ENCODE measurements around the gene ZNF639. TPM values are rescaled to one million over a fixed set of nuclear protein-coding genes. Genes with fewer than 3 reads are reported as not detected.

The ZNF639 gene, protein sequence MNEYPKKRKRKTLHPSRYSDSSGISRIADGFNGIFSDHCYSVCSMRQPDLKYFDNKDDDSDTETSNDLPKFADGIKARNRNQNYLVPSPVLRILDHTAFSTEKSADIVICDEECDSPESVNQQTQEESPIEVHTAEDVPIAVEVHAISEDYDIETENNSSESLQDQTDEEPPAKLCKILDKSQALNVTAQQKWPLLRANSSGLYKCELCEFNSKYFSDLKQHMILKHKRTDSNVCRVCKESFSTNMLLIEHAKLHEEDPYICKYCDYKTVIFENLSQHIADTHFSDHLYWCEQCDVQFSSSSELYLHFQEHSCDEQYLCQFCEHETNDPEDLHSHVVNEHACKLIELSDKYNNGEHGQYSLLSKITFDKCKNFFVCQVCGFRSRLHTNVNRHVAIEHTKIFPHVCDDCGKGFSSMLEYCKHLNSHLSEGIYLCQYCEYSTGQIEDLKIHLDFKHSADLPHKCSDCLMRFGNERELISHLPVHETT
- 14.8 to 23.7 TPM (median 21.1 TPM) in 5 replicates for total RNA-seq (2022; extraction: Qiagen RNA extraction; ENCODE audit: low read depth)

DNA sequence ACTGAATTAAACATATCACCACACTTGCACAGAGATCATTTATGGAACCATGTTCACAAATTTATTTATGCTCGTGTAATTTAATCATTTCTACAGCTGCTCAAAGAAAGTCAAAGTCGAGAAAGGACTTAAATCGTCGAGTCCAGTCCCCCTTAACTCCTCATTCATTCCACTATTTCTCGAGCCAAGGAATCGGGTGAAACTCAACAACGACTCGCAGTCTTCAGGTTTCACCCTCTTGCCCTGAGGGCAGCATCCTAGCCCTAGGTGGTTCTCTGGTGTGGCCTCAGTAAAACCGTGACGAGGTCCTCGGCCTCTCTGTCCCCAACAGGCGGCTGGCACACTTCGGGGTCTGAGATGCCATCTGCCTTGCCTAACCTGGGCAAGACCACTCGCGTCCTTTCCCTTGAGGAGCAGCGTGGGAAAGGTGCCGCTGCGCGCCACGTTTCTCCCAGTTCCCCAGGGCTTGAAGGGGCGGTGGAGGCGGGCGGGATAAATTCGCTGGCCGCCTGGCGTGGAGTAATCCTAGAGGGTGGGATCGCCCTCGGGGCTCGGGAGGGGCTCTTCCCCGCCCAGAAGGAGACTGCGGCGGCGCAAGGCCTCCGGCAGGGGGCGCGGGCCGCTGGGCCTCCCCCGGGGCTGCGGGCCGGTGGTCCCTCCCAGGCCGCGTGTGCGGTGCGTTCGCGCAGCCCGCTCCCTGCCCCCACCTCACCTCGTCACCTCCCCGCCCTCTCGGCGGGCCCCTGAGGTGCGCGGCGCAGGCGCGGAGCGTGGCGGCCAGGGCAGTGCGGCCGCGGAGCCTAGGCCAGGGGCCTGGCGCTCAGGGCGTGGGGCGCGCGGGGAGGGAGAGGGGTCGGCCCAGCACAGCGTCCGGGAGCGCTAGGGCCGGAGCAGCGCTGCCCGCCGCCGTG is at the start of gene ZNF639:
ZNF639 (plus strand) TSS at position 746 of the 911 bp plus-strand sequence. CDS start 5,263 bp downstream, outside the sequence.

DNA sequence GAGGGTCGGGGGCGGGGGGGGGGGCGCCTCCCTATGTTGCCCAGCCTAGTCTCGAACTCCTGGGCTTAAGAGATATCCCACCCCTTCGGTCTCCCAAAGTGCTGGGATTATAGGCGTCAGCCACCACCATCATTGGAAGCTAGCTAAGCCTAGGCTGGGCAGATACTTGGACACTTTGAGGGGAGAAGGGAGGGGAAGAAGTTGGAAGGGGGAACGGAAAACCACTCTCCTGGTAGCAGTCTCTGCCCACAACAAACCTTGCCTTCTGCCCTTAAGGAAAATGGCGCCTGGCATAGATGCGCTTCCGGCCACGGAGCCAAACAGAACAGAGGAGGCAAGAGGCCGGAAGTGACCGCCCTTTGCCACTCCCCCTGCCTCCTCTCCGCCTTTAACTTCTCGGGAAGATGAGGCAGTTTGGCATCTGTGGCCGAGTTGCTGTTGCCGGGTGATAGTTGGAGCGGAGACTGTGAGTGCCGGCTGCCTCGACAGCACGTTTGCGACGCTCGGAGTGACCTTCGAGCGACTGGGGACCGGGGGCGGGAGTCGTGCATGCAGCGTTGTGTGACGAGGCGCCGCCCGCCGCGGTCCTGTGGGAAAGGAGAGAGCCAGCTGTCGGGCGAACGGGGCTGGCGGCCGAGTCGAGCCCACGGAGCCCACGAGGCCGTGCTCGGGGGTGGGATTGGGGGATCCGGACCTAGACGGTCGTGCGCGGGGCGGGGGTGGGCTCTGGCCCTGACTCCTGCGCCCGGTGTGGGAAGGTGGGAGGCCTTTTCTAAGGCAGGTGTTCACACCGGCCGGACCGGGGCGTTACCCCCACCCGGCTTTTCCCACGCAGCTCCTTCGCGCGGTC is 24.7 kb downstream of the ZNF639 start, which contains the start of gene MFN1:
MFN1 (plus strand) TSS at position 365 of the 850 bp plus-strand sequence. CDS start 1,143 bp downstream, outside the sequence.

Other genes with a start within 250 kb of the ZNF639 start
- gene PIK3CA, start 174.7 kb upstream of the ZNF639 start, total RNA-seq (2022; extraction: Qiagen RNA extraction; ENCODE audit: low read depth): 3.3 to 8.4 TPM (median 6.6 TPM) in 5 replicates
- 0.89 to 2.2 TPM (median 1.5 TPM) in 5 replicates for gene KCNMB3, start 71.9 kb upstream of the ZNF639 start, total RNA-seq (2022; extraction: Qiagen RNA extraction; ENCODE audit: low read depth)
- gene MFN1, start 24.7 kb downstream of the ZNF639 start, total RNA-seq (2022; extraction: Qiagen RNA extraction; ENCODE audit: low read depth): 12.8 to 25.0 TPM (median 20.2 TPM) in 5 replicates
- 9.8 to 16.8 TPM (median 13.7 TPM) in 5 replicates for gene GNB4, start 128.4 kb downstream of the ZNF639 start, total RNA-seq (2022; extraction: Qiagen RNA extraction; ENCODE audit: low read depth)
- 49.2 to 85.0 TPM (median 55.8 TPM) in 5 replicates for gene ACTL6A, start 239.9 kb downstream of the ZNF639 start, total RNA-seq (2022; extraction: Qiagen RNA extraction; ENCODE audit: low read depth)